GM19395 (cell line): ENCODE measurements around the gene LAMB4.
"Not testable (repeated sequence)": the region's sequence is repeated elsewhere in the genome, so short reads cannot be mapped to it uniquely, and the experiment has no call there.

ENCODE experiments used
- ATAC-seq: cut with Tn5 transposase; IDR thresholded peaks from one replicate; pipeline ENCODE4 v1.9.1; 2021; ENCODE audit warnings: mild to moderate bottlenecking, moderate library complexity; ENCODE audit not compliant: unreplicated experiment

The LAMB4 gene

DNA sequence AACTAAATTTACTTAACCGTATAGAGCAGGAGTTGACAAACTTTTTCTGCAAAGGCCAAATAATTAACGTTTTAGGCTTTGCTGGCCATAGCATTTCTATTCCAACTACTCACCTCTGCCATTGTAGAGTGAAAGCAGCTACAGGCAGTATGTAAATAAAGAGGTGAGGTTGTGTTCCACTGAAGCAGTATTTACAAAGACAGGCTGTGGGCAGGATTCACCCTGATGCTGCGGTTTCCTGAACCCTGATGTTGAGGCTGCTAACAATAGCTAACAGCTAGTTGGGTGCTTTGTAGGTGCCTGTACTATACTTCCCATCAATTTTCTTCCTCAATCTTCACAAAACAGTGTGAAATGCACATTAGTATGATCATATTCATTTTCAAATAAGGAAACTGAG lies 80.2 kb downstream of the LAMB4 start:
- no peak for ATAC-seq

DNA sequence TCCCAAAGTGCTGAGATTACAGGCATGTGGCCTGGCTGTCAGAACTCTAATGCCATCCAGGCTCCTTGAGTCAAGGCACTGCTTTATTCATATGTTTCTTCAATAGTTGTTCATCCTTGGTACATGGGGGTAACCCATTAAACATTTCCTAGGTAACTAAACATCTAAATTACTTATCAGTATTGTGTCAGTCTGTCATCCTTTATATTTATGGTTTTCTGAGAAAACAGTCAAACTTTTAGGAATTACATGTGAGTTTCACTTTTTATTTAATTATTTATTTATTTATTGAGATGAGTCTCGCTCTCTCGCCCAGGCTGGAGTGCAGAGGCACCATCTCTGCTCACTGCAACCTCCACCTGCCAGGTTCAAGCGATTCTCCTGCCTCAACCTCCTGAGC lies 81.7 kb downstream of the LAMB4 start:
- no peak for ATAC-seq

GRCh38 chr7:108046952-108047506 lies 83.1 kb downstream of the LAMB4 start:
- ATAC-seq = no peak

DNA sequence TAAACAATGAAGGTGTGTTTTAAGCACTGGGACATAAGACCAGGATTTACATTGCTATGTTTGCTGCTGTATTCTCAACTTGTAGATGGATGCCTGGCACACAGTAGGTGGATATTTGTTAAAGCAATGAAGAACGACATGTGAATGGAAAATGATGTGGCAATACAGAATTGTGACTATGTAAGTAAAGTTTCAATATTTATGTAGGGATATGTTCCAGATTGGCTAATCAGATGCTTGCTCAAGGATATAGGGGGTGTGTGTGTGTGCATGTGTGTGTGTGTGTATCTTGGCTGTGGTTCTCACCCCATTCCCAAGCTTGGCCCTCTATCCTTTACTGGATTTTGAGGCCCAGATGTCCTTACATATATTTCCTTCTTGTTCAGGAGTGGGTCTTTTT lies 84.5 kb downstream of the LAMB4 start:
- no peak for ATAC-seq

GRCh38 chr7:108045154-108045553 lies 85.0 kb downstream of the LAMB4 start:
- ATAC-seq = no peak

DNA sequence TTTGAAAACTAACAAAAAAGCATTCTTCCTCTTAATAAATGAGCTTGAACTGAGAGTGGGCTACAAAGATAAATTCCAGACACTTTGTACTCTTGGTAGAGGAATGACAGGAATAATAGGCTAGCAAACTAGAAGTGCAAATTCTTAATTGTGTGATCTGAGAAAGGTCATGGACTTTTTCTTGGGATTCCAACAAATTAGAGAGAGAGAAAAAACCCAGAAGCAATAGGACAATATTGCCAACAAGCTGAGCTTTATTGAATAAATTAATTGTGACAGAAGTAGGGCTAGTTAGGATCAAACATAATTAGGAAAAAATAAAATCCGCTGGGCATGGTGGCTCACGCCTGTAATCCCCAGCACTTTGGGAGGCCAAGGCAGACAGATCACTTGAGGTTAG lies 85.8 kb downstream of the LAMB4 start:
- no peak for ATAC-seq

GRCh38 chr7:108038986-108039385 lies 91.2 kb downstream of the LAMB4 start:
- ATAC-seq = no peak

GRCh38 chr7:108037741-108038140 lies 92.4 kb downstream of the LAMB4 start:
- no peak for ATAC-seq

DNA sequence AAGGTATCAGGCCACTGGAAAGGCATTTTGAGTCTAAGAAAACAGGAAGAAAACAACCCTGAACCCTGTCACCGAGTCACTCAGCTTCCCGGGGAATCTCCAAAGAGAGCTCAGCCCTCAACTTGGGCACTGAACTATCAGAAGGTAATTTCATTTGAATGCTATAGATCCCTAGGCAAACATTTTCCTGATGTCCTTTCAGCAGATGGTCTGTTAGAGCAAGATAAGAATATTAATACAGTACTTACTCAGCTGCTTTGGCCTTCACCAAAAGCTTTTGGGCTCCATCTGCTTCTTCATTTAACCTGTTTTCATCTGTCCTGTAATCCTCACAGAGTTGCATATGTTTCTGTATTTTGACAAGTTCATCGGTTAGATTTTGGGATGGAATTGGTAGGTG lies 93.0 kb downstream of the LAMB4 start:
- ATAC-seq = no peak

GRCh38 chr7:108034586-108034985 lies 95.6 kb downstream of the LAMB4 start:
- ATAC-seq = no peak

DNA sequence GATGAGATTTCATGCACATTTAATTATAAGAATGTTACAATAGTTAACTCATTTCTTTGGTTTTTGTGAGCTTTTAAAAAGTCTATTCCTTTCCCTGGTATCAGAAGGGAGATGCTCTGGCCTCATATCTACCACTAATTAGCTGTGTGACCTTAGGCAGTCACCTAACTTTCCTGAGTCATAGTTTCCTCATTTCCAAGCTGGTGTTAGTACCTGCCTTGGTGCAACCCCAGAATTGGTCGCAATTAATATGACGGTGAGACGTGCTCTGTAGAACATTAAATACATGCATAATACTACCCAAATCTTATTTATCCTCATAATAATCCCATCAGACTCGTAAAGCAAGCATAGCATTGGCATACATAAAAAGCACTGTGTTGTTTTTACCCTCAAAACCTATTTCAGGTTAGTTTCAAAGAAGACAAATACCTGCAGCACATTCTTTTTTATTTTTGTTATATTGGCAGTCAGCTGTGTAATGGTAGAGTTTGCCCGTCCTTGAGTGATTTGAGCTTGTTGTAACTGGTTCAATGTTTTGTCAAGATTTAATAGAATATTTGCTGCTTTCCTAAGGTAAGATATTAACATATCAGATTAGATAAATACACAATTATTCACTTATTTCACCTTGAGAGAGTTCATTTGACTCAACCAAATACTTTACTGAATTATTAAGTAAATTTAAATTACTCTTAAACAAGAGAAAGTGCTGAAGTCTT lies 96.2 kb downstream of the LAMB4 start:
- ATAC-seq = no peak

- ATAC-seq = not testable (repeated sequence)
These were observed 96.9 kb downstream of the LAMB4 start for GRCh38 chr7:108033309-108033708.

DNA sequence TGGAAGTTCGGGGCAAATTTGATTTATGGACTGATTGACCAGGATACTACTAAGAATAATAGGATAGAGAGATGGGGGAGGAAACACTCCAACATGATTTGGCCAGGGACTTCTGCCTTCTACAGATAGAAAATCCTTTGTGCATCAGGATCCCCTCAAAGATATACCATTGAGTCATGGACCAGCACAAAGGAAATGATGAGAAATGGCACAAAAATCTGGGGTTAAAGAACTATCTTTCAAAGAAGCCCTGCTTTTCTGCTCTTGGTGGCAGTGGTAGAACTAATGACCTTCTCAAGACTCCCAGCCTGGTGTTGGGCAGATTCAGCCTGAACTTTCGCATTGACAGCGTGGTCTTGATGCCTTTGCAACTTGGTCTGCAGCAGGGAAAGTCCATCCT lies 99.6 kb downstream of the LAMB4 start:
- ATAC-seq = no peak

- no peak for ATAC-seq
These were observed 101.1 kb downstream of the LAMB4 start for GRCh38 chr7:108029034-108029433.

DNA sequence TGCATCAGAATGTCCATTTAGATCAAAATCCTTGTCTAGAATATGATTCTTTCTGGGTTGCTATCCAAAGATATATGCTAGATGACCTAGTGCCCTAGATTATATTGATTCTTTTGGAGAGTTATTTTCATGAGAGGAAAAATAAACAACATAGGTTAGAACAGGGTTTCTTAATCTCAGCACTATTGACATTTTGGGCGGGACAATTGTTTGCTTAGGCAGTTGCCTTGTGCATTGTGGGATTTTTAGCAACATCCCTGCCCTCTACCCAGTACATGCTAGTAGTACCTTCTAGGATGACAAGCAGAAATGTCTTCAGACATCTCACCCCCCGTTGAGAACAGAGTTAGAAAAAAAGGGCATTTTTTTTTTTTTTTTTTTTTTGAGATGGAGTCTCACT lies 102.0 kb downstream of the LAMB4 start:
- ATAC-seq = no peak

GRCh38 chr7:108027239-108027638 lies 102.9 kb downstream of the LAMB4 start:
- ATAC-seq = no peak

GRCh38 chr7:108026647-108027046 lies 103.5 kb downstream of the LAMB4 start:
- no peak for ATAC-seq

DNA sequence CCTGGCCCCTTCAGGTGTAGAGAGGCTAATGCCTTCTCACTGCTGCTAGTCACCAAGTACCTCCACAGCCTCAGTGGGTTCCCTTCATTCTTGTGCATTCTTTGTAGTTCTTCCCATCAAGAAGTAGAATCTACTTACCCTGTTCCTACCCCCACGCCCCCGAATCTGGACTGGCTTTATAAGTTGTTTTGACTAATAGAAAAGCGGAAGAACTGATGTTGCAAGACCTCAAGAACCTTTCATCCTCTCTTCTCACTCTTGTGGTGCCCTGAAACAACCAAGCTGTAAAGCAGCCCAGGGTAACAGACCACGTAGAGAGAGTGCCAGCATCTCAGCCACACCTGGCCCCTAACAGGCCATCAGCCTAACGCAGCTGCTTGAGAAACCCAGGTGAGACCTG lies 104.0 kb downstream of the LAMB4 start:
- ATAC-seq = no peak

DNA sequence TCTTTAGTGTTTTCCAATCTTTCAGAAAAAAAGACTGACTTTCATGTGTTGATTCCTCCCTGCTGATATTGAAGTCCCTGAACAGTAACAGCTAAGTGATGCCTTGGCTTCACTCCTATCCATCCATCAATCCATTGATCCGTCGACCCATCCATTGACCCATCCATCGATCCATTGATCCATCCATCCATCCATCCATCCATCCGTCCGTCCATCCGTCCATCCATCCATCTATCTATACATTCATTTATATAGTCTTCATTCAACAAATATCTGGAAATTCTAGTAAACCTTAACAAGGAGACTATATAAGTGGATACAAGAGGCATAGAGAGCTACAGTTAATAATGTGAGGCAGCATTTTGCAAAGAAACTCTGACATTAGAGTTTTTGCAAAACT lies 105.6 kb downstream of the LAMB4 start:
- no peak for ATAC-seq

- ATAC-seq = no peak
These were observed 109.6 kb downstream of the LAMB4 start for GRCh38 chr7:108020585-108020984.

GRCh38 chr7:108018668-108019067 lies 111.5 kb downstream of the LAMB4 start:
- ATAC-seq = no peak

GRCh38 chr7:108017776-108018151 lies 112.4 kb downstream of the LAMB4 start:
- no peak for ATAC-seq
